Measurements from ENCODE around the gene SHROOM3.
A peak's percentile ranks its signal among the peaks of the same experiment; 100 is the strongest.

The SHROOM3 gene

DNA sequence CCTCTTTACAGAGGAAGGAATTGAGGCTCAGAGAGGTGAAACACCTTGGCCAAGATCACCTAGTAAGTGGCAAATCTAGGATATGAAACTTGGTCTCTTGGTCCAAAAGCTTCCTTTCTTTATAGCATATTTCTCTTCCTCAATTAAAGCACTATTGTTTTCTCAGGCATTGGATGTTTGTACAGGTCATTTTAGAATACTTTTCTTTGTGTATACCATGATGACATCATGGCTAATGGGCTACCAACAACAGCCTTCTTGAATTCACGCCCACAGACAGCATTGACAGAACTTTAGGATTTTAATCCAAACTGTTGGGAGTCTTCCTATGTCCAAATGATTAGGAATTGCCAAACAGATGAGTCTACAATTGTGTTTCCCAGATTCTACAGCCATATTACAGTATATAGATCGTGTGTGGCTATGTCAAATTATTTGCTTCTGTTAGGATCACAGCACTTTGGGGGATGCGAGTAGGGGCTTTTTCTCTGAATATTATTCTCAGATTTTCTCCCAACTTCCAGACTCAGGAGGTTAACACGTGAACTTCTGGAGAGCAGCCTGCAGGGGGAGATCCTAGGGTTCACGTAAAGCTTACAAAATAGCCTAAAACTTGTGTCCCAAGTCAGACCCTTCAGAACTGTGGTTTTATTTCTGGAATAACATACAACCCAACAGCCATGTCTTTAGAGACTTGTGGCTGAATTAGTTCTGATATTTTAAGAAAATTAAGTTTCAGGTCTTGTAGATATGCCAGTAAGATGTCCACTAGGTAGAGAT is 191.8 kb downstream of the SHROOM3 start:
- no peak for FAIRE-seq

DNA sequence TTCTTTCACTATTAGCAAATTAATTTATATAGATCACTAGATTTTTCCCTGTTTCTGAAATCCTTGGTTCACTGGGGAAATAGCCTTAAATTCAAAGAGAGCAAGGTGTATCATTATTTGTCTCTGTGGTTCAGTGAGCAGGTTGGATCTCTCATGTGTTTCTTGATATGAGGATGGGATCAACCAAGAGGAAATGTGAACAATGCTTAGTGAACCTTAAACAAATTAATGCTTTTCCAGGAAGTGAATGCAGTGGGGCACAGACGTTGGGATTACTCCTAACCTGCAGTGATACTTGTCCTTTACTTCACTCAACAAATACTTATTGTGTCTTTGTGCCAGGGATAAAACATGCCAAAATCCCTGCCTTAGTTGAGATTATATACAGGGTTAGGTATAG is 193.2 kb downstream of the SHROOM3 start:
- no peak for FAIRE-seq

DNA sequence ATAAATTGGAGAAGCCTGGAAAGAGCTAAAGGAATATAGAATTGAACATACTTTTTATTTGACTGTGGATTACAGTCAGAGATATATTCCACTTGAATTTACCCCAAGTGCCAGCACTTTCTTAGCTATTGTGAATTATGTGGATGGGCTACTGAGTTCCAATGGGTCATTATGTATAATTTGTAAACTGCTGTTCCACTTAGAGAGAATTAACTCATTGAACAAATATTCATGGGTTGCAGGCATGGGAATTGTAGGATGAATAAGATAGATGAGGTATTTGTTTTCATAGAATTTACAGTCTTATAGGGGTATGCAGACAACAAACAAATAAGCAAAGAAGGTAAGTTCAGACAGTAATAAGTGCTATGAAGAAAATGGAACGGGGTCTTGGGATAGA is 195.7 kb downstream of the SHROOM3 start:
- FAIRE-seq, result no peak

GRCh38 chr4:76634220-76634619 is 199.2 kb downstream of the SHROOM3 start:
- no peak for FAIRE-seq

DNA sequence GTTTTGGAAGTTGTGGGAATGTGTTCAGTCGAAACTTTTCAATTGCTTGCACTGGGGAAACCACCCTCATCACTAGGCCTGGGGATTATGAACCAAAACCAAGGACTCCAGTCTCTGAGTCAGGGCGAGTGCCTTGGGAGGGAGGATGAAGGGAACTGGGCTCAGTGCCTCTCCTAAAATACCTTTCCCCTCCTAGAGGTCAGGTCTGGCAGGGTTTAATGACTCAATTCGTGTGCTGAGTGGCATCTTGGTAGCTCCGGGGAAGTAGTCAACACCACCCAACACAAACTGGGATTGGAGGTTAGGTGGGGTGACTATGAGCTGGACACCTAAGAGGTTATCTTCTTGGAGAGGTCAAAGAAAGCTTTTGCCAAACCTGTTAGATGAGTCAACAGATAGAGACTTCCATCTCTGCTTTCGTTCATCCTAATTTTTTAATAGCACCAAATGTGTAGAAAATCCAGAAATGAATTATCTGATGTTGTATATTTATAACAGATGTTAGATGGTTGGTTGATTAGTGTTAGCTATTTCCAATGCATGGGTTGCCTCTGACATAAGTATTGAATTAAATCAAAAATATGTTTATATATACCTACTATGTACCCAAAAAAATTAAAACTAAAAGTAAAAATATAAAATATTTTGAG is 202.8 kb downstream of the SHROOM3 start:
- no peak for FAIRE-seq

GRCh38 chr4:76639288-76639687 is 204.3 kb downstream of the SHROOM3 start:
- no peak for FAIRE-seq

GRCh38 chr4:76640353-76640910 is 205.4 kb downstream of the SHROOM3 start:
- no peak for FAIRE-seq

DNA sequence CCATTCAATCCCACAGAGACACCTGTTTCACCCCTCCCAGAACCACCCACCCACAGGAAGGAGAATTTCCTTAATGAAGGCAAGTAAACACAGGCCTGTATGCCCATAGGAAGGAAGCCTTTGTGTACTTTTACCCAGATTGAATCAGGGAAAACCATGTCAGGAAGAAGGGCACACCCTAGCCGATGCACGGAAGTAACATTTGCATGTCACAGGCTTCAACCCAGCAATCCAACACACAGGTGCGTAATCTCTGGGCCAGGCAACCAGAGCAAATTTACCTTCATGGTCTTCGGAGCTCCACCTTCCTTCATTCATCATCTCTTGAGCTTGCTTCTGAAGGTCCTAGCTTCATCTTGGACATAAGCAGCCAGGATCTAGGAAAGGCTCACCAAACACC is 206.3 kb downstream of the SHROOM3 start:
- no peak for FAIRE-seq

- FAIRE-seq, result no peak
Observed at GRCh38 chr4:76641758-76642157, 206.7 kb downstream of the SHROOM3 start.

GRCh38 chr4:76644831-76645485 is 209.9 kb downstream of the SHROOM3 start:
- FAIRE-seq, result no peak

- no peak for FAIRE-seq
Observed at GRCh38 chr4:76649086-76649485, 214.1 kb downstream of the SHROOM3 start.

DNA sequence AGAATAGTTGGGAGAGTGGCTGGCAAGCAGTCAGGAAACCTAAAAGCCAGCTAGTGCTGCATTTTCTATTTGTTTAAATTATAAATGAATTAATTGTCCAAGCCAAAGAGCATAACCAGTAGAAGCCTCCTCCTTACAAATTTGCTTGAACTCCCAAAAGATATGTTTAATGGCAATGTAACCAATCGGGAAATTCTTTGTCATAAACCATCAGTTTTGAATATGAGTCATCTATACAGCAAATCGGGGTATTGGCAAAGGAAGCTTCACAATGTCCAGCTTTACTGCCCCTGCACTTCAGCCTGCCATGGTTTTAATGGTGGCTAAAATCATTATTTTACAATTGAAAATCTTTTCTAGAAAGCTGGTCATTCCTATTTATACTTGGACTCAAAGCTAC is 216.6 kb downstream of the SHROOM3 start:
- FAIRE-seq, result no peak

DNA sequence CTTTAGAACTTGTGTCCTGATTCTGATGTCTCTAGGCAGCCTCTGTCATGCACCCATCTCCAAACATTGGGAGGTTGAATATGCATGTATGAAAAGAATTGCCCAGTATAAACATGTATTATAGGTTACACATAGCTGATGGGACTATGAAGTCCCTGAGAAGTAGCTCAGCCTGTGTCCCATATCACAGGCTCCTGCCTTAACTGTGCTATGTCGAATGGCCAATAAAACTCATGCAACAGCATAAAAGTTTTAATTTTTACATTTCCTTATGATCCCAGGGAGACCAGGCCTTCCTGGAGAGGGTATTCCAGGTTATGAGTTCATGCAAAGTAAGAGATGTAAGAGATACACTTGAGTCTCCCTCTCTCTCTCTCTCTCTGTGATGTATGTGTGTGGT is 217.4 kb downstream of the SHROOM3 start:
- no peak for FAIRE-seq

- no peak for FAIRE-seq
Observed at GRCh38 chr4:76654084-76654483, 219.1 kb downstream of the SHROOM3 start.

DNA sequence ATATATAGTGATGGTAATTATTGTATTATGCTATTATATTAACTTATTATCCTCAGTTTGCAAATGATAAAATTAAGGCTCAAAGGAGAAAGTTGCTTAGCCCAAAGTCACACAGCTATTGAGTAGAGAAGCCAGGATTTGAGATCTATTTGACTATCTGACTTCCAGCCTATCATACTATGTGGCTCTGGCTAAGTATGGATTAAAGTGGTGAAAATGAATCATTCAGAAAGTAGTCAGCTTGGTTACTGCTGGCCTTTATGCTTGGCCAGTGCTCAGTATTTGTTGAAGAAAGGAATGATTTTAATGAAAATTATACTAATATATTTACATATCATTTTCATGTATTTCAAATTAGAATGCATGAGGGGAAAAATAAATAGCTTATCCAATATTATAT is 219.8 kb downstream of the SHROOM3 start:
- no peak for FAIRE-seq

DNA sequence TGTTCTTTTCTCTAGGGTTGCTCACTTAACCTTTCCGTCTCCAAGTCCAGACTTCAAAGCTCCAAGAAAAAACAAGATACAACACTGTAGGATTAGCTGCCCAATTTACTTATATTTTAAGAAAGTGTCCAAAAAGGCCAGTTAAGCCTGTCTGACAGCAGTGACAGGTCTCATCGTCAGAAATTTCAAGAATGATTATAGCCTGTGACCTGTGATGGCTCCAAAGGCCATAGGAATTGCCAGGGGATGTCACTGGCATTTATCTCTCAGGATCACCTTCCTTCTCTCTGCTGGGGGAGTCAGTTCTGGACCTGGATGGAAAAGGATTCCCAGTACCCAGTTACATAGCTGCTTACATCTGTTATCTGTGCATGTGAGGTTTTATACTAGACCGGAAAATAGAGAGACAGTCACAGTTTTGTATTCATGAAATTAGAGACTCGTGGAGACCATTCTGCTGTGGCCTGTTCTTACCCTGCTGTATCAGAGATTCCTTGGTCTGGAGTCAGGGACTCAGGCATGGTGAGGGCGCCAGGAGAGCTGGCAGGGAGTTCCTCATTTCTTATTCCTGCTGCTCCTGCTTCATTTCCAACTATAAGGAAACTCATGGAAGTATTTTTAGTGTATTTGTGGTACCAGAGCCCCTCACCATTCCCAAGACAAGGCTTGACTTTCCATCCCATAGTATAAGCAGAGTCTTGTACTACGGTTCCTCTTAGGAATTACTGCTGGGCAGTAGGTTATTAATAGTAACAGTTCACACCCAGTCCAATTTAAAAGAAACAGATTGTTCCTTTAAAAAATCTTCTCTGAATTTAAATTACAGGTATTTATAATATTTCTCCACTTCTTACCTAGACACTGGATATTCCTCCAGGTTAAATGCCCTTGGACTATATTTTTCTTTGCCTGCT is 220.8 kb downstream of the SHROOM3 start:
- no peak for FAIRE-seq

DNA sequence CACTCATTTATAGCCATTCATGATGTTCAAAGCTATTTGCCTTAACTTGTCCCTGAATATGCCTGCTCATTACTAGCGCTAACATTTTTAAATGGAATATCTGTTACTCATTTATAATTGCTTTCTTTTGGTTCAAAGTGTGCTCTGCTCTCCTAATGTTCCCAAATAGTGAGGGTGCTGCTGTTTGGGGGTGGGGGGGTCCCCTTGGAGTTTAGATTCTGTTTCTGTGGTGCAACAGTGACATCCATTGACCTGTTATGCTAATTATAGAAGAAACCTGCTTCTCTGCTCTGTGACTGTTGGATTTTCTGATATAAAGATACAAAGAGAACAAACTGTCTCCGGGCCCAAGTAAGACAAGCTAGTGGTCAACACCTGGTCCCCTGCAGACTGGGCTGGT is 222.4 kb downstream of the SHROOM3 start:
- no peak for FAIRE-seq

DNA sequence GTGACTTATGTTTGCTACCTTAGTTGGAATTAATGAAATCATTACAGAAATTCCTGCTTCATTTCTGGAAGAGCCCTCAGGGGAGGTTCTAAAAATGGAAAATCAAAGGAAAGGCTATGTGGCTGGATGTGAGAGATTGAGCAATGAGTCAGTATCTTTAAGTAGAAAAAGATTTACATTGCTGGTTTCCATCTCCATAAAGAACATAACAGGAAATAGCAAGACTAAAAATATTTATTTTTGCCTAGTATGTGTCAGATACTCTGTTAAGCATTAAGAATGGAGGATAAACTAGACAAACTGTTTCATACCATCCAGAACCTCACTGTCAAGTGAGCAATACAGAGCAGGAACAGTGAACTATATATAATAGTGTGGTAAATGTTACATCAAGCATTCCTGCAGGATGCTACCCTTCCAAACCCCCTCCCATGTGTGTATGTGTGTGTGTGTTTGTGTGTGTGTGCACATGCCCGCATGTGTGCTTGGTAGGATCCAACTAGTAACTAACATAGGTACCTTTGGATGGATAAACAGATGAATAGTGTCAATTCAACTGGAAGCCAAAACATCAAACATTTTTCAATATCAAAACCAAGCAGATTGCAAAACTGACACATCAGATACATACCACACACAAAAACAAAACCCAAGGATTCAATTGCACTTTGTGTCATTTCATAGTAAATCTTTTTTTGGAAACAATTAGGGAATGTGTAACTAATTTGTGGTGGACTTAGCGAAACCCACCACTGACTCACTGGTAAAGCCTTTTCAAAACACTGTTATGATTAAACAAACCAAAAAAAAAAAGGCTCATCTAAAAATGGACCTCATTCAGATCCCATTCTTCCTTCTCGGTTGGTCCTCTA is 223.4 kb downstream of the SHROOM3 start:
- no peak for FAIRE-seq

DNA sequence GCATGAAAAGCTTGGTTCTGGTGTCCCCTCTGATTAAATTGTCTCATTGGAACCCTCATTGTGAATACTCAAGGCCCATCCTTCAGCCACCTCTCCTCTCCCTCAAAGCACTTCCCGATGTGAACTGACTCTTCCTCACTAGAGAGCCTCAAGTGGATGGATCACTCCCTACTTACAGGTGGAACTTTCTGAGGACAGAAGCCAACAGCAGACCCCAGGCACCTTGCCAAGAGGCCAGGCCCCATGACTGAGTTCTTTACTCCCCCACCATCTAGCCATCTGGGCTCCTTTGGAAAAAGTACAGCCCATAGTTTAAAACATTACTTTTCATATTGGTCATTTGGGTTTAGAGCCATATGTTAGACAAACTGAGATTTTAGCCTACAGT is 224.1 kb downstream of the SHROOM3 start:
- FAIRE-seq, result no peak

GRCh38 chr4:76663824-76664223 is 228.8 kb downstream of the SHROOM3 start:
- FAIRE-seq, result no peak

DNA sequence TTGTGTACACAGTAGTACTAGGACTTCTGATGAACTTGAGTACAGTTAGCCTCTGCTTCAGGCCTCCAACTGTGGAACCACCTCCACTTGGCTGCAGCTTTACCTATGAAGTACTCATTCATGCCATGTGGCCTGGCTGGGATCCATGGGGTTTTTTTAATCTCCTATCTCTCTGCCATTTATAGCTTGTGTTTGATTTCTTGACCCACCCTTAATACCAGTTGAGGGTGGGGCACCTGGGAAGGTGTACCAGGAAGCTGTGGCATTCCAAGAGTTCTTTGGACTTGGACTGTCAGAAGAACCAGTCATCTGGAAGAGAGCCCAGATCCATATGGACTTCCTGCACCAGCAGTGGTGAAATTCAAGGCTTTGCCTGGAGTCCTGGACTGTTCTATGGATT is 230.1 kb downstream of the SHROOM3 start:
- FAIRE-seq, result peak; percentile 62

- no peak for FAIRE-seq
Observed at GRCh38 chr4:76665721-76666120, 230.7 kb downstream of the SHROOM3 start.

All from colon (tissue), 2 donors.